Retinal pigment epithelial cell (primary cell): ENCODE results near the gene ADAMTS12.

Source experiments
- DNase-seq: peaks from one replicate; pipeline ENCODE4 v3.0.0-alpha.2; 2010; ENCODE audit warnings: low read depth
- H3K4me3 ChIP-seq: 2 replicates; pipeline ENCODE4 v1.5.1; 2011; ENCODE audit warnings: mild to moderate bottlenecking, low read length, control low read depth, moderate library complexity
- CTCF ChIP-seq: conservative IDR thresholded peaks from 2 replicates; pipeline ENCODE4 v1.5.1; 2011; ENCODE audit warnings: low read depth, low read length, control low read depth, inconsistent platforms

Gene ADAMTS12

DNA sequence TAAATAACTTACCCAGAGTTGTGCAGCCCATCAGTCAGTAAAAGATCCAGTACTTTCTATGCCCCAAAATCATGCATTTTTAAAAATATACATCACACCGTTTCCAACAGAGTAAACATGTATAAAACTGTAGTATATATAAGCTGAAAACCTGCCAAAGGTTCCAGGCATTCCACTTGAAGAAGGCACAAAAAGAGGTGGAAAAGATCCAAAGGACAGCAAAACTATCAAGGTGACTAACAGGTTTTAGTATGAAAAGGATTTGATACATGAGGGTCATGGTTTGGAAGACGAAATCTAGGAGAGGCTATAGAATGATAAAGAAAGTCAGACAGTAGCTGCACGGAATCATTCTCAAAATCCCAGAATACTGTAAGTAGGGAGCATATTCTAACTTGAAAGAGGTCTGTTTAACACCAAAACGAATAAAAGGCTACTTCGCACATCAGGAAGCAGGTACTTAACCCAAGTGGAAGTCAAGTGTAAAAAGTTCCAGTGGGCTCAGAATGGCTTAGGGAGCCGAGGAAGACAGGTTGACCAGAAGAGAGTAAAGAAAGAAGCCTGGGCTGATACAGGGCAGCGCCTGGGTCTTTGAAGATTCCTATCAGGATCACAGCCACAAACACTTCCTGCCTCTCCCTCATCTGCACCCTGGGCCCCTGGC is 207.2 kb downstream of the ADAMTS12 start:
- DNase-seq = no peak
- H3K4me3 ChIP-seq = no peak overlapping the region
- TF ChIP-seq CTCF = no peak

- no peak for DNase-seq
- no peak overlapping the region for H3K4me3 ChIP-seq
- no peak for TF ChIP-seq CTCF
Observed at GRCh38 chr5:33679791-33680190, 212.0 kb downstream of the ADAMTS12 start.

- no peak for DNase-seq
- no peak for TF ChIP-seq CTCF
- no peak overlapping the region for H3K4me3 ChIP-seq
Observed at GRCh38 chr5:33675958-33676464, 215.8 kb downstream of the ADAMTS12 start.

GRCh38 chr5:33671700-33672291 is 220.0 kb downstream of the ADAMTS12 start:
- H3K4me3 ChIP-seq = no peak overlapping the region
- no peak for TF ChIP-seq CTCF
- DNase-seq = no peak

DNA sequence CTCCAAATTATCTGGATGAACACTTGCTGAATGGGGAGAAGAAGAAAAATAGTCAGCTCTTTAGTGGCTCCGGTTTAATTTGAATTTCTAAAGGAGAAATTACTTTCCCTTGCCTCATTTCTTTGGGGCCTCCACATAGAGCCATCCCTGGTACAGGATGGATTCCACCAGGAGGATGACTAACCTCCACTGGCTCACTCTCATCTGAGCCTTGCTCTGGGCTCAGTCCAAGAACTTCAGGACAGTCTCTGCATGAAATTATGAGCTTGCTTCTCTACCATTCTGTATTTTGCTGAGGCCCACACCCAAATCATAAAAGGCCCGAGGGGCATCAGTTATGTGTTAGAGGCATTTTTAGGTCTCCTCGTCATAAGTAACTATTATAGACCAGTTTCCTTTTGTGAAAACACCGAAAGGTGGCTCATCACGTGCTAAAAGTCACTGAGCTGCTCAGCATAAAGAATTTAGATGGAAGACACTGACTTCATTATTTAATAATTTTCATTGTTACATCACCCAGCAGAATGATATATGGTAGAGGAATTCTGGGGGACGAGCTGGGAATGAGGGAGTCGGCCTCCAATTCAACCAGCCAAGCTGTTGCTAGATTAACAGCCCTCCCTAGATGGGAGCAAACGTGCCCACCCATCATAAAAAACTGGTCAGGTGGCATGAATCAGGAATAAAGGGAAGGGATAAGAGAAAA is 228.9 kb downstream of the ADAMTS12 start:
- no peak for TF ChIP-seq CTCF
- no peak for DNase-seq
- no peak overlapping the region for H3K4me3 ChIP-seq

DNA sequence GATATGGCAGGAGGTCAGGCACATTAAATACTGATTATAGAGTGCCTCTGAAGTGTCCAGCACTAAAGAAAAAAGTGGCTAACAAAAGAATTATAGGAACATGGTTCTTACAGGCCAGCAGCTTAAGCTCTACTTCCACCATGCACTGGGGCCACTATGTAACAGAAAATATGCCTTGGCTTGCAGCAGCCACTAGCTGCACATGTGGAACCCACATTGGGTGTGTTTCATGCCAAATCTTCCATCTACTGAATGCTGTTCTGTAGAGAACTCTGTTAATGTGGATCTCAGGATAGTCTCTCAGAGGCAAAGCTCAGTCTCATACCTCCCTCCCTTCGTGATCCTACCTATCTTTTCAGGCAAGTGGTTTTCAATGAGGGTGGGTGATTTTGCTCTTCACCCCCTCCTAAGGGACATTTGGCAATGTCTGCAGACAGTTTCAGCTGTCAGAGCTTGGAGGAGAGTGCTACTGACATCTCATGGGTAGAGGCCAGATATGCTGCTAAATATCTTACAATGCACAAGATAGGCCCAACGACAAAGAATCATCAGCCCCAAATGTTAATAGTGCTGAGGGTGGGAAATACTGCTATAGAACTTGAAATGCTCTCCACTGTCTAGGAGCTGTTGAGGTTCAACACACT is 232.1 kb downstream of the ADAMTS12 start:
- no peak for TF ChIP-seq CTCF
- DNase-seq = no peak
- H3K4me3 ChIP-seq = no peak overlapping the region
